Measurements from ENCODE around the gene PIGN. TPM values are rescaled to one million over a fixed set of nuclear protein-coding genes. Genes with fewer than 3 reads are reported as not detected.
"Not testable (repeated sequence)": the region's sequence is repeated elsewhere in the genome, so short reads cannot be mapped to it uniquely, and the experiment has no call there.

The PIGN gene
- total RNA-seq, 2 donors from 2014 or later: 22.6 to 28.7 TPM

GRCh38 chr18:62044490-62045000 lies 142.3 kb downstream of the PIGN start:
- no peak overlapping the region for H3K4me3 ChIP-seq
- TF ChIP-seq, protein P1, sequence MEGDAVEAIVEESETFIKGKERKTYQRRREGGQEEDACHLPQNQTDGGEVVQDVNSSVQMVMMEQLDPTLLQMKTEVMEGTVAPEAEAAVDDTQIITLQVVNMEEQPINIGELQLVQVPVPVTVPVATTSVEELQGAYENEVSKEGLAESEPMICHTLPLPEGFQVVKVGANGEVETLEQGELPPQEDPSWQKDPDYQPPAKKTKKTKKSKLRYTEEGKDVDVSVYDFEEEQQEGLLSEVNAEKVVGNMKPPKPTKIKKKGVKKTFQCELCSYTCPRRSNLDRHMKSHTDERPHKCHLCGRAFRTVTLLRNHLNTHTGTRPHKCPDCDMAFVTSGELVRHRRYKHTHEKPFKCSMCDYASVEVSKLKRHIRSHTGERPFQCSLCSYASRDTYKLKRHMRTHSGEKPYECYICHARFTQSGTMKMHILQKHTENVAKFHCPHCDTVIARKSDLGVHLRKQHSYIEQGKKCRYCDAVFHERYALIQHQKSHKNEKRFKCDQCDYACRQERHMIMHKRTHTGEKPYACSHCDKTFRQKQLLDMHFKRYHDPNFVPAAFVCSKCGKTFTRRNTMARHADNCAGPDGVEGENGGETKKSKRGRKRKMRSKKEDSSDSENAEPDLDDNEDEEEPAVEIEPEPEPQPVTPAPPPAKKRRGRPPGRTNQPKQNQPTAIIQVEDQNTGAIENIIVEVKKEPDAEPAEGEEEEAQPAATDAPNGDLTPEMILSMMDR (IDR thresholded peaks at IDR 0.05): no peak
- TF ChIP-seq POLR2A (IDR thresholded peaks at IDR 0.05): no peak
- 84 to 89% methylated on average over 2 of the region's 2 CpGs for WGBS, 2 donors
- intact Hi-C loops (cut with DNase I): no loop called here
- H3K4me1 ChIP-seq: no peaks in the 10 kb centered on the region
- no peaks in the 10 kb centered on the region for H3K36me3 ChIP-seq (replicated peaks in 1 of 2; ENCODE audit: insufficient read depth in 1 of 2, low read depth in 2 of 2)
- no peak for DNase-seq
- no peaks in the 10 kb centered on the region for H3K27me3 ChIP-seq
- H3K9me3 ChIP-seq: no peaks in the 10 kb centered on the region
- ATAC-seq: no peak
- no peak overlapping the region for H3K27ac ChIP-seq

GRCh38 chr18:62037989-62038778 lies 148.7 kb downstream of the PIGN start:
- Histone ChIP-seq H3K36me3 (replicated peaks in 1 of 2; ENCODE audit: insufficient read depth in 1 of 2, low read depth in 2 of 2) (no peaks in the 10 kb centered on the region), H3K27ac (no peak overlapping the region), H3K9me3 (no peaks in the 10 kb centered on the region), H3K4me3 (no peak overlapping the region), H3K4me1 (no peaks in the 10 kb centered on the region), H3K27me3 (no peaks in the 10 kb centered on the region)
- 76 to 77% methylated on average over 6 of the region's 6 CpGs for WGBS, 2 donors
- ATAC-seq: no peak
- DNase-seq: no peak
- TF ChIP-seq, protein P1 (IDR thresholded peaks at IDR 0.05): no peak
- no peak for TF ChIP-seq POLR2A (IDR thresholded peaks at IDR 0.05)
- intact Hi-C loops (cut with DNase I): no loop called here

GRCh38 chr18:62037012-62037742 lies 149.7 kb downstream of the PIGN start:
- Histone ChIP-seq H3K4me1 (no peaks in the 10 kb centered on the region), H3K27ac (no peak overlapping the region), H3K36me3 (replicated peaks in 1 of 2; ENCODE audit: insufficient read depth in 1 of 2, low read depth in 2 of 2) (no peaks in the 10 kb centered on the region), H3K27me3 (no peaks in the 10 kb centered on the region), H3K4me3 (no peak overlapping the region), H3K9me3 (no peaks in the 10 kb centered on the region)
- 71 to 74% methylated on average over 10 to 11 of the region's 11 CpGs for WGBS, 2 donors
- TF ChIP-seq, protein P1 (IDR thresholded peaks at IDR 0.05): no peak
- intact Hi-C loops (cut with DNase I): no loop called here
- DNase-seq (no peak), ATAC-seq (no peak)

GRCh38 chr18:62034286-62034685 lies 152.6 kb downstream of the PIGN start:
- H3K9me3 ChIP-seq; H3K36me3 ChIP-seq (replicated peaks in 1 of 2; ENCODE audit: insufficient read depth in 1 of 2, low read depth in 2 of 2); H3K4me1 ChIP-seq; H3K27ac ChIP-seq; ATAC-seq; DNase-seq; H3K27me3 ChIP-seq; intact Hi-C loops (cut with DNase I); H3K4me3 ChIP-seq: not testable (repeated sequence)
- WGBS, 2 donors: 84 to 91% methylated on average over 3 of the region's 3 CpGs

GRCh38 chr18:62033756-62034155 lies 153.1 kb downstream of the PIGN start:
- Histone ChIP-seq H3K27ac (no peak overlapping the region), H3K27me3 (no peaks in the 10 kb centered on the region), H3K36me3 (replicated peaks in 1 of 2; ENCODE audit: insufficient read depth in 1 of 2, low read depth in 2 of 2) (no peaks in the 10 kb centered on the region), H3K9me3 (no peaks in the 10 kb centered on the region), H3K4me3 (no peak overlapping the region), H3K4me1 (no peaks in the 10 kb centered on the region)
- DNase-seq: no peak
- intact Hi-C loops (cut with DNase I): no loop called here
- TF ChIP-seq, protein P1 (IDR thresholded peaks at IDR 0.05): no peak
- no peak for TF ChIP-seq POLR2A (IDR thresholded peaks at IDR 0.05)
- no peak for ATAC-seq
